Uterus (tissue), 4 donors: ENCODE measurements around the gene DTNBP1. TPM values are rescaled to one million over a fixed set of nuclear protein-coding genes. Genes with fewer than 3 reads are reported as not detected.

ENCODE experiments used
- DNase-seq, 2 donors: peaks; one replicate each; pipeline ENCODE4 v3.0.0-alpha.2; 2019 to 2020
- H3K27ac ChIP-seq, 2 donors: fragments of 200-600 bp; sonication (generic); 1 replicate in 1 of 2; 2 replicates in 1 of 2; pipeline ENCODE4 v1.5.1; 2016 to 2018
- H3K27me3 ChIP-seq, 2 donors: fragments of 200-600 bp; sonication (generic); one replicate each; pipeline ENCODE4 v1.5.1; 2018 to 2019; ENCODE audit warnings: control low read depth in 1 of 2
- H3K36me3 ChIP-seq, 2 donors: fragments of 200-600 bp; sonication (generic); one replicate each; pipeline ENCODE4 v1.5.1; 2019; ENCODE audit warnings: control low read depth in 1 of 2
- H3K4me1 ChIP-seq, 2 donors: fragments of 200-600 bp; sonication (generic); one replicate each; pipeline ENCODE4 v1.5.1; 2018 to 2019; ENCODE audit warnings: control low read depth in 1 of 2
- H3K4me3 ChIP-seq, 2 donors: fragments of 200-600 bp; sonication (generic); 1 replicate in 1 of 2; 2 replicates in 1 of 2; pipeline ENCODE4 v1.5.1; 2018 to 2019; ENCODE audit warnings: mild to moderate bottlenecking in 1 of 2
- H3K9me3 ChIP-seq, 2 donors: fragments of 200-600 bp; sonication (generic); one replicate each; pipeline ENCODE4 v1.5.1; 2019; ENCODE audit warnings: control low read depth in 1 of 2
- CTCF ChIP-seq, 4 experiments: fragments of 200-600 bp in 2 of 4; fragments of 450-650 bp in 2 of 4; sonication (generic) in 2 of 4; IDR thresholded peaks; one replicate each; pipeline ENCODE4 v1.5.1; 2016 to 2019; ENCODE audit warnings: antibody characterized with exemption in 4 of 4, mild to moderate bottlenecking in 2 of 4, moderate library complexity in 1 of 4
- POLR2A ChIP-seq, 2 donors: fragments of 450-650 bp; IDR thresholded peaks; one replicate each; pipeline ENCODE4 v1.6.1; 2016; ENCODE audit warnings: antibody characterized with exemption in 2 of 2, mild to moderate bottlenecking in 1 of 2, moderate library complexity in 1 of 2
- intact Hi-C: fragments of 100-400 bp; cut with DNase I; formaldehyde crosslinking; loops from one replicate; pipeline ENCODE4 v1.15.1; 2023; ENCODE audit warnings: low total_unique reads
- total RNA-seq, 4 donors: library from RNA; depleted of rRNA in 3 of 4; stranded (reverse); fragments of >200 nt in 3 of 4; gene quantifications; one replicate each; pipeline versions ENCODE4 v1.1.0 to v1.2.4, GENCODE V29; 2014 to 2023
- donor health status: DM: yes; HTN: yes; CAD: no.

DTNBP1 gene
- total RNA-seq, 4 donors from 2014 or later = 1.8 to 19.8 (median 9.0) TPM; not detected in 1

- DNase-seq = no peak
- Histone ChIP-seq H3K9me3 (no peaks in the 10 kb centered on the region), H3K4me1 (peaks cover 0 to 12% of the 10 kb centered on the region in 2 donors), H3K4me3 (no peak overlapping the region), H3K27me3 (no peaks in the 10 kb centered on the region), H3K36me3 (no peaks in the 10 kb centered on the region), H3K27ac (no peak overlapping the region)
- intact Hi-C loops = loop anchor here (10.0 kb wide), 1 partner anchor 264 kb away; no protein-coding TSS in a partner anchor
- no peak for TF ChIP-seq CTCF (IDR thresholded peaks at IDR 0.05)
- TF ChIP-seq POLR2A (IDR thresholded peaks at IDR 0.05) = no peak
Measured at GRCh38 chr6:15499125-15499524, 163.7 kb downstream of the DTNBP1 start.

- DNase-seq = no peak
- Histone ChIP-seq H3K27me3 (no peaks in the 10 kb centered on the region), H3K9me3 (no peaks in the 10 kb centered on the region), H3K36me3 (no peaks in the 10 kb centered on the region), H3K4me3 (no peak overlapping the region), H3K4me1 (peaks cover 0 to 7% of the 10 kb centered on the region in 2 donors), H3K27ac (no peak overlapping the region)
- TF ChIP-seq POLR2A (IDR thresholded peaks at IDR 0.05) (no peak), CTCF (IDR thresholded peaks at IDR 0.05) (no peak)
- intact Hi-C loops = loop anchor here (10.0 kb wide), 1 partner anchor 264 kb away; no protein-coding TSS in a partner anchor
Measured at GRCh38 chr6:15498640-15499039, 164.2 kb downstream of the DTNBP1 start.

GRCh38 chr6:15496345-15497131 is 166.3 kb downstream of the DTNBP1 start:
- Histone ChIP-seq H3K9me3 (no peaks in the 10 kb centered on the region), H3K4me3 (no peak overlapping the region), H3K36me3 (no peaks in the 10 kb centered on the region), H3K27me3 (no peaks in the 10 kb centered on the region), H3K4me1 (peaks cover 5% of the 10 kb centered on the region in 2 donors), H3K27ac (no peak overlapping the region)
- DNase-seq = no peak
- intact Hi-C loops = loop anchor here (10.0 kb wide), 1 partner anchor 262 kb away; no protein-coding TSS in a partner anchor
- no peak for TF ChIP-seq CTCF (IDR thresholded peaks at IDR 0.05)
- TF ChIP-seq POLR2A (IDR thresholded peaks at IDR 0.05) = no peak

- H3K27me3 ChIP-seq = no peaks in the 10 kb centered on the region
- no peaks in the 10 kb centered on the region for H3K9me3 ChIP-seq
- TF ChIP-seq POLR2A (IDR thresholded peaks at IDR 0.05) = no peak
- no peak for TF ChIP-seq CTCF (IDR thresholded peaks at IDR 0.05)
- no peak overlapping the region for H3K4me3 ChIP-seq
- DNase-seq = no peak
- no peaks in the 10 kb centered on the region for H3K36me3 ChIP-seq
- no peak overlapping the region for H3K27ac ChIP-seq
- peaks cover 5 to 10% of the 10 kb centered on the region in 2 donors for H3K4me1 ChIP-seq
- intact Hi-C loops = loop anchor here (10.0 kb wide), 1 partner anchor 261 kb away; no protein-coding TSS in a partner anchor
Measured at GRCh38 chr6:15495375-15495901, 167.4 kb downstream of the DTNBP1 start.
